H9 (cell line): ENCODE measurements around the gene CHSY3. TPM values are rescaled to one million over a fixed set of nuclear protein-coding genes. Genes with fewer than 3 reads are reported as not detected.

Experiments
- DNase-seq: peaks from one replicate; pipeline ENCODE4 v3.0.0-alpha.2; 2017
- H2AFZ ChIP-seq: one replicate; pipeline ENCODE4 v1.6.1; 2013; ENCODE audit warnings: mild to moderate bottlenecking, low read length, control low read depth, moderate library complexity
- H2AK5ac ChIP-seq: 2 replicates; pipeline ENCODE4 v1.6.1; 2013; ENCODE audit warnings: low read length, control low read depth, mixed read lengths; ENCODE audit not compliant: insufficient read length
- H2BK120ac ChIP-seq: one replicate; pipeline ENCODE4 v1.6.1; 2013; ENCODE audit warnings: low read depth, mild to moderate bottlenecking, low read length, control low read depth, inconsistent platforms; ENCODE audit not compliant: poor library complexity, severe bottlenecking
- H2BK12ac ChIP-seq: 2 replicates; pipeline ENCODE4 v1.6.1; 2013; ENCODE audit warnings: low read length, control low read depth, mixed read lengths, low read depth; ENCODE audit not compliant: insufficient read length
- H2BK15ac ChIP-seq: 2 replicates; pipeline ENCODE4 v1.6.1; 2013; ENCODE audit warnings: low read depth, low read length, control low read depth
- H2BK20ac ChIP-seq: one replicate; pipeline ENCODE4 v1.6.1; 2013; ENCODE audit warnings: low read depth, mild to moderate bottlenecking, low read length, control low read depth, inconsistent platforms; ENCODE audit not compliant: poor library complexity, severe bottlenecking
- H2BK5ac ChIP-seq: 2 replicates; pipeline ENCODE4 v1.6.1; 2013; ENCODE audit warnings: low read length, control low read depth, mixed read lengths; ENCODE audit not compliant: insufficient read length
- H3K14ac ChIP-seq: 2 replicates; pipeline ENCODE4 v1.6.1; 2013; ENCODE audit warnings: low read length, control low read depth; ENCODE audit not compliant: insufficient read depth
- H3K18ac ChIP-seq: 2 replicates; pipeline ENCODE4 v1.6.1; 2013; ENCODE audit warnings: low read depth, mild to moderate bottlenecking, mixed read lengths, low read length, control low read depth; ENCODE audit not compliant: insufficient read length
- H3K23ac ChIP-seq: 2 replicates; pipeline ENCODE4 v1.6.1; 2013; ENCODE audit warnings: low read length, control low read depth, mixed read lengths, low read depth; ENCODE audit not compliant: insufficient read length
- H3K23me2 ChIP-seq: 2 replicates; pipeline ENCODE4 v1.6.1; 2013; ENCODE audit warnings: low read depth, mild to moderate bottlenecking, mixed read lengths, low read length, control low read depth; ENCODE audit not compliant: insufficient read length, poor library complexity, severe bottlenecking
- H3K27ac ChIP-seq: 2 replicates; pipeline ENCODE4 v1.5.1; 2013; ENCODE audit warnings: low read length, control low read depth, mixed read lengths, low read depth; ENCODE audit not compliant: insufficient read length
- H3K27me3 ChIP-seq: 2 replicates; pipeline ENCODE4 v1.6.1; 2013; ENCODE audit warnings: low read length, control low read depth, inconsistent platforms; ENCODE audit not compliant: insufficient read depth
- H3K4ac ChIP-seq: 2 replicates; pipeline ENCODE4 v1.6.1; 2013; ENCODE audit warnings: low read depth, mild to moderate bottlenecking, control low read depth, inconsistent platforms, low read length, moderate library complexity
- H3K4me1 ChIP-seq: 2 replicates; pipeline ENCODE4 v1.6.1; 2013; ENCODE audit warnings: low read length, control low read depth, inconsistent platforms; ENCODE audit not compliant: insufficient read depth
- H3K4me2 ChIP-seq: 2 replicates; pipeline ENCODE4 v1.6.1; 2013; ENCODE audit warnings: low read length, control low read depth, mixed read lengths; ENCODE audit not compliant: insufficient read length, insufficient read depth
- H3K56ac ChIP-seq: 2 replicates; pipeline ENCODE4 v1.6.1; 2013; ENCODE audit warnings: low read depth, mild to moderate bottlenecking, mixed read lengths, low read length, control low read depth; ENCODE audit not compliant: insufficient read length
- H3K79me1 ChIP-seq: 2 replicates; pipeline ENCODE4 v1.6.1; 2013; ENCODE audit warnings: low read depth, mild to moderate bottlenecking, moderate library complexity, low read length, control low read depth, inconsistent platforms; ENCODE audit not compliant: insufficient read depth, poor library complexity, severe bottlenecking
- H3K79me2 ChIP-seq: 2 replicates; pipeline ENCODE4 v1.6.1; 2013; ENCODE audit warnings: low read length, control low read depth, inconsistent platforms; ENCODE audit not compliant: insufficient read depth
- H3K9ac ChIP-seq: 2 replicates; pipeline ENCODE4 v1.6.1; 2013; ENCODE audit warnings: low read length, control low read depth, mixed read lengths; ENCODE audit not compliant: insufficient read length; ENCODE audit errors: extremely low read depth
- H3K9me3 ChIP-seq: one replicate; pipeline ENCODE4 v1.6.1; 2013; ENCODE audit warnings: low read depth, low read length, inconsistent platforms; ENCODE audit not compliant: control insufficient read depth
- H3T11ph ChIP-seq: one replicate; pipeline ENCODE4 v1.6.1; 2013; ENCODE audit warnings: mild to moderate bottlenecking, low read length, control low read depth, inconsistent platforms
- H4K20me1 ChIP-seq: one replicate; pipeline ENCODE4 v1.6.1; 2013; ENCODE audit not compliant: control insufficient read depth, insufficient read length, insufficient read depth
- H4K5ac ChIP-seq: 2 replicates; pipeline ENCODE4 v1.6.1; 2013; ENCODE audit warnings: low read depth, mild to moderate bottlenecking, mixed read lengths, low read length, control low read depth; ENCODE audit not compliant: insufficient read length
- H4K8ac ChIP-seq: replicated peaks from 2 replicates; pipeline ENCODE4 v1.6.1; 2013; ENCODE audit warnings: low read length, control low read depth, mixed read lengths, low read depth; ENCODE audit not compliant: insufficient read length
- H4K91ac ChIP-seq: 2 replicates; pipeline ENCODE4 v1.6.1; 2013; ENCODE audit warnings: low read depth, mild to moderate bottlenecking, moderate library complexity, mixed read lengths, low read length, control low read depth; ENCODE audit not compliant: insufficient read length
- H3K27ac Mint-ChIP-seq, 3 experiments: 2 replicates in 2 of 3; 3 replicates in 1 of 3; pipeline ENCODE4 v1.8.0; 2020 to 2021; ENCODE audit warnings: mixed read lengths in 3 of 3, mild to moderate bottlenecking in 1 of 3, moderate library complexity in 1 of 3
- H3K27me3 Mint-ChIP-seq: 2 replicates; pipeline ENCODE4 v1.8.0; 2021; ENCODE audit warnings: low read depth, mild to moderate bottlenecking, moderate library complexity, mixed read lengths
- H3K36me3 Mint-ChIP-seq, 3 experiments: 2 replicates in 2 of 3; 3 replicates in 1 of 3; pipeline ENCODE4 v1.8.0; 2020 to 2021; ENCODE audit warnings: low read depth in 3 of 3, mixed read lengths in 3 of 3; ENCODE audit not compliant: insufficient read depth in 1 of 3
- H3K4me1 Mint-ChIP-seq, 2 experiments: 2 replicates each; pipeline ENCODE4 v1.8.0; 2020; ENCODE audit warnings: mixed read lengths in 2 of 2
- H3K4me3 Mint-ChIP-seq, 2 experiments: 2 replicates in 1 of 2; 3 replicates in 1 of 2; pipeline ENCODE4 v1.8.0; 2020 to 2021; ENCODE audit warnings: mild to moderate bottlenecking in 2 of 2, mixed read lengths in 2 of 2, moderate library complexity in 1 of 2
- H3K9me3 Mint-ChIP-seq, 2 experiments: 2 replicates in 1 of 2; 3 replicates in 1 of 2; pipeline ENCODE4 v1.8.0; 2020; ENCODE audit warnings: mild to moderate bottlenecking in 2 of 2, mixed read lengths in 2 of 2, moderate library complexity in 1 of 2
- WGBS: extraction: QIAGEN DNeasy Blood & Tissue Kit; methylation state at CpG from one replicate; pipeline ENCODE4 v1.1.7; 2013; ENCODE audit warnings: missing lambda C conversion rate, low lambda C conversion rate, mixed read lengths; ENCODE audit not compliant: insufficient read length; ENCODE audit errors: extremely low coverage; 5-methylcytosine and 5-hydroxymethylcytosine counted together
- total RNA-seq: library from RNA; stranded (reverse); gene quantifications from 2 replicates; pipeline ENCODE4 v1.2.1, GENCODE V29; 2021
- TF ChIP-seq, protein P1 (sequence below): fragments of 200-600 bp; sonication (generic); conservative IDR thresholded peaks from 3 replicates; pipeline ENCODE4 v1.8.0; 2021; ENCODE audit warnings: antibody characterized with exemption, mild to moderate bottlenecking

The CHSY3 gene
- total RNA-seq, 1 experiment from 2014 or later = 0.37 TPM

DNA sequence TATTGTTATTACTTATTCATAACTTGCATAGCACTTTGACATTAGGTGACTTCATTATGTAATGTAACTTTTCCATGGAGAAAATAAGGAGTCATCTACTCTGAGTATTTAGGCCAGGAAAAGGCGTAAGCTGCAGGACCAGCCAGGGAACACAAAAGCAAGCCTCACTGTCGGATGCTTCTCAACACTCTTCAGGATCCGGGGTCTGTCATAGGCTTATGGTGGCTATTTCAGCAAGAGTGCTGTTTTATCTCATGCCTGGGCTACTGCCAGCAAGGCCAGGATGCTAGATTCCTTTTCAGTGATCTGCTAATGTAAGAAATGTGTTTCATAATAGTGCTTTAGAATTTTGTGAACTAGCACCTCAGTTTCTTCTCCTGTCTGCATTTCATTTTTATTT is 162.4 kb downstream of the CHSY3 start:
- TF ChIP-seq, protein P1, sequence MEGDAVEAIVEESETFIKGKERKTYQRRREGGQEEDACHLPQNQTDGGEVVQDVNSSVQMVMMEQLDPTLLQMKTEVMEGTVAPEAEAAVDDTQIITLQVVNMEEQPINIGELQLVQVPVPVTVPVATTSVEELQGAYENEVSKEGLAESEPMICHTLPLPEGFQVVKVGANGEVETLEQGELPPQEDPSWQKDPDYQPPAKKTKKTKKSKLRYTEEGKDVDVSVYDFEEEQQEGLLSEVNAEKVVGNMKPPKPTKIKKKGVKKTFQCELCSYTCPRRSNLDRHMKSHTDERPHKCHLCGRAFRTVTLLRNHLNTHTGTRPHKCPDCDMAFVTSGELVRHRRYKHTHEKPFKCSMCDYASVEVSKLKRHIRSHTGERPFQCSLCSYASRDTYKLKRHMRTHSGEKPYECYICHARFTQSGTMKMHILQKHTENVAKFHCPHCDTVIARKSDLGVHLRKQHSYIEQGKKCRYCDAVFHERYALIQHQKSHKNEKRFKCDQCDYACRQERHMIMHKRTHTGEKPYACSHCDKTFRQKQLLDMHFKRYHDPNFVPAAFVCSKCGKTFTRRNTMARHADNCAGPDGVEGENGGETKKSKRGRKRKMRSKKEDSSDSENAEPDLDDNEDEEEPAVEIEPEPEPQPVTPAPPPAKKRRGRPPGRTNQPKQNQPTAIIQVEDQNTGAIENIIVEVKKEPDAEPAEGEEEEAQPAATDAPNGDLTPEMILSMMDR = no peak
- no peak overlapping the region for H3K4me2 ChIP-seq

More for the DNA sequence above, 162.4 kb downstream of the CHSY3 start:
- Histone ChIP-seq H3K23me2 (no peaks in the 10 kb centered on the region), H2AK5ac (no peak overlapping the region), H2BK20ac (no peak overlapping the region), H3K14ac (no peak overlapping the region), H4K91ac (no peak overlapping the region), H3K23ac (no peak overlapping the region), H3T11ph (no peak overlapping the region), H3K27ac (no peak overlapping the region), H3K9ac (no peak overlapping the region), H4K5ac (no peak overlapping the region), H2AFZ (no peak overlapping the region), H2BK12ac (no peak overlapping the region), H3K56ac (no peak overlapping the region), H3K4ac (no peak overlapping the region), H3K27me3 (no peaks in the 10 kb centered on the region), H2BK15ac (no peak overlapping the region), H3K79me2 (no peaks in the 10 kb centered on the region), H2BK120ac (no peak overlapping the region), H3K4me1 (no peaks in the 10 kb centered on the region), H3K79me1 (no peaks in the 10 kb centered on the region), H2BK5ac (no peak overlapping the region), H3K18ac (no peak overlapping the region), H4K8ac (no peak overlapping the region), H4K20me1 (no peaks in the 10 kb centered on the region), H3K9me3 (no peaks in the 10 kb centered on the region)
- no peak overlapping the region for H3K27ac Mint-ChIP-seq
- DNase-seq = no peak
- no CpG with 5 or more reads among the region's 3 CpGs for WGBS
- H3K4me3 Mint-ChIP-seq = no peak overlapping the region
- no peaks in the 10 kb centered on the region for H3K9me3 Mint-ChIP-seq
- H3K27me3 Mint-ChIP-seq = no peaks in the 10 kb centered on the region
- H3K4me1 Mint-ChIP-seq = no peaks in the 10 kb centered on the region
- no peaks in the 10 kb centered on the region for H3K36me3 Mint-ChIP-seq
